ENCODE measurements around the gene KLHDC8A.
A peak's percentile ranks its signal among the peaks of the same experiment; 100 is the strongest.

Gene KLHDC8A

DNA sequence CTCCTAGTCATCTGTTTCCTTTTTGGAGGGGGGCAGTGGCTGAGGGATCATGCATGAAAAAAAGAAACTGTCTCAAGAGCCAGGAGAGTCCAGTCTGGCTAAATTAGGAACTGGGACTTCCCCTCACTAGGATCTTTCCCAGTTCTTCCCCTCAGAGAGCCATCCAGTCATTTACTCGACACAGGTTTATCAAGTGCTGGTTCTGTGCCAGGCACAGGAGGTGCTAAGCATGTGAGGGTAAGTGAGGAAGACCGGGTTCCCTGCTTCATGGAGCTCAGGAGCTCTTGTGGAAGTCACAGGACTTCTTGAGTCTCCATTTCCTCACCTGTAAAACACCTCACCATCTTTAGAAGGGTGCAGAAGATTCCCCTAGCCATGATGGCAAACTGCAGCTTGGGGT lies 26.6 kb downstream of the KLHDC8A start:
- in situ Hi-C loops (cut with MboI; ENCODE audit: low sequenced_read_pairs, unreplicated experiment): no loop called here
- TF ChIP-seq, protein P1, sequence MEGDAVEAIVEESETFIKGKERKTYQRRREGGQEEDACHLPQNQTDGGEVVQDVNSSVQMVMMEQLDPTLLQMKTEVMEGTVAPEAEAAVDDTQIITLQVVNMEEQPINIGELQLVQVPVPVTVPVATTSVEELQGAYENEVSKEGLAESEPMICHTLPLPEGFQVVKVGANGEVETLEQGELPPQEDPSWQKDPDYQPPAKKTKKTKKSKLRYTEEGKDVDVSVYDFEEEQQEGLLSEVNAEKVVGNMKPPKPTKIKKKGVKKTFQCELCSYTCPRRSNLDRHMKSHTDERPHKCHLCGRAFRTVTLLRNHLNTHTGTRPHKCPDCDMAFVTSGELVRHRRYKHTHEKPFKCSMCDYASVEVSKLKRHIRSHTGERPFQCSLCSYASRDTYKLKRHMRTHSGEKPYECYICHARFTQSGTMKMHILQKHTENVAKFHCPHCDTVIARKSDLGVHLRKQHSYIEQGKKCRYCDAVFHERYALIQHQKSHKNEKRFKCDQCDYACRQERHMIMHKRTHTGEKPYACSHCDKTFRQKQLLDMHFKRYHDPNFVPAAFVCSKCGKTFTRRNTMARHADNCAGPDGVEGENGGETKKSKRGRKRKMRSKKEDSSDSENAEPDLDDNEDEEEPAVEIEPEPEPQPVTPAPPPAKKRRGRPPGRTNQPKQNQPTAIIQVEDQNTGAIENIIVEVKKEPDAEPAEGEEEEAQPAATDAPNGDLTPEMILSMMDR (IDR thresholded peaks at IDR 0.05; ENCODE audit: borderline replicate concordance, control extremely low read depth, extremely low read depth, insufficient read depth, missing control alignments): no peak

DNA sequence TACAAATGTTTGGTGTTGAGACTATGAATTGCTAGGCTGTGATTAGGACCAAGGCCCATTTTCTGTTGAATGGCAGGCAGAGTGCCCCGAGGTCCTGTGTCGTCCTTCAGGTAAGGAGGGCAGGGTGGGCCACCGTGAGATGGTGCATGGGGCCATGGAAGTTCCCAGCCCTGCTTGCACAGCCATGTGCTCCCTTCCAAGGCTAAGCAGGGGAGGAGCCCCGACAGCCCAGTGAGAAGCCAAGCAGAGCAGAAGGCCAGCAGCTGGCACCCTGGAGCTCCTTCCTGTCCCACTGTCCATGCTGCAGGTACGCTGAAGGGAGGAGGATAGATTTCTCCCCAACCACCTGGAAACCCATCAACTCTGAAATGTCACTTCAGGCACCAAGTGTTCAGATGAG lies 27.0 kb downstream of the KLHDC8A start:
- TF ChIP-seq, protein P1 (IDR thresholded peaks at IDR 0.05; ENCODE audit: borderline replicate concordance, control extremely low read depth, extremely low read depth, insufficient read depth, missing control alignments): no peak
- DNase-seq (ENCODE audit: low spot score): no peak
- in situ Hi-C loops (cut with MboI; ENCODE audit: low sequenced_read_pairs, unreplicated experiment): no loop called here

More for the DNA sequence above, 26.6 kb downstream of the KLHDC8A start:
- no peak for DNase-seq (ENCODE audit: low spot score)

DNA sequence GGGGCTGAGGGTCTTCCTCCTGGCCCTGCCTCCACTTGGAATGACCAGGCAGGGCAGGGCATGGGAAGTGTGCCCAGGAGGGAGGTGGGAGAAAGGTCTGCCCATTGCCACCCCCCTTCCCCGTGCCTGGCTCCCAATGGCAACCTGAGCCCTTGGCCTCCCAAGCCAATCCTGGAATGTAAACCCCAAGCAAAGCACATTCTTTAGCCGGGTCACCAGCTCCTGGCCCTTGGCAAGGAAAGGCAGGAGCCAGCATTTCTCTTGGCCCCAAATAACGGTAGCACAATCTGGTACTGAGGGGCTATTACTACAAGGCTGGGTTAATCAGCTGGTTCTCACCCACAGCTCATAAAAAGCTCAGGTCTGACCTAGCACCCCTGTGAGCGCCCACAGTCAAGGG lies 28.2 kb downstream of the KLHDC8A start:
- no peak for DNase-seq (ENCODE audit: low spot score)
- TF ChIP-seq, protein P1 (IDR thresholded peaks at IDR 0.05; ENCODE audit: borderline replicate concordance, control extremely low read depth, extremely low read depth, insufficient read depth, missing control alignments): no peak
- in situ Hi-C loops (cut with MboI; ENCODE audit: low sequenced_read_pairs, unreplicated experiment): no loop called here

- in situ Hi-C loops (cut with MboI; ENCODE audit: low sequenced_read_pairs, unreplicated experiment): no loop called here
- no peak for DNase-seq (ENCODE audit: low spot score)
- TF ChIP-seq, protein P1 (IDR thresholded peaks at IDR 0.05; ENCODE audit: borderline replicate concordance, control extremely low read depth, extremely low read depth, insufficient read depth, missing control alignments): no peak
These were observed 29.8 kb downstream of the KLHDC8A start for GRCh38 chr1:205326812-205327466.

DNA sequence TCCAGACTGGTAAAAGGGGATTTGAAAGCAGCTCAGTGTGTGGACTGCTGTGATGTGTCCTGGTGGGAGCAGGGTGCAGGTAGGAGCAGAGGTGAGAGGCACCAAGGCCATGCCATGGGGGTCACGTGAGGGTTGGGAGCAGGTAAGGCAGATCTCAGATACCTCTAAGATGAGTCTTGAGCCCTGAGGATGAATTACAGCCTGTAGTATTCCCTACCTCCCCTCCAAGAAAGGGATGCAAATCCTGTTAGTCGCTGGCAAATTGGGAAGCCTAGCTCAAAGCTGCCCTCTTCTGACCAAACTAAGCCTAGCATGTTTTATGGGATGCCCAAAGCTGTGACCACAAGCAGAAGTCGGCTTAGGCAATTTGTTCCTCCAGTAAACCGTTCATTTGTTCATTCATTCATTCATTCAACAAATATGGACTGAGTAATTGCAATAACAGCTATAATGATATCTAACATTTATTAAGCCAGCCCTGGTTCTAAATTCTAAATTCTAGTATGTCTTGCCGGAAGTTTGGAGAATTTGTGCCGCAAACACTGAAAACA lies 31.3 kb downstream of the KLHDC8A start:
- peak; percentile 66 for DNase-seq (ENCODE audit: low spot score)
- in situ Hi-C loops (cut with MboI; ENCODE audit: low sequenced_read_pairs, unreplicated experiment): no loop called here
- TF ChIP-seq, protein P1 (IDR thresholded peaks at IDR 0.05; ENCODE audit: borderline replicate concordance, control extremely low read depth, extremely low read depth, insufficient read depth, missing control alignments): peak; percentile 56

- TF ChIP-seq, protein P1 (IDR thresholded peaks at IDR 0.05; ENCODE audit: borderline replicate concordance, control extremely low read depth, extremely low read depth, insufficient read depth, missing control alignments): no peak
- no peak for DNase-seq (ENCODE audit: low spot score)
- in situ Hi-C loops (cut with MboI; ENCODE audit: low sequenced_read_pairs, unreplicated experiment): loop anchor here (5.0 kb wide), 1 partner anchor 42 kb away; no protein-coding TSS in a partner anchor
These were observed 31.9 kb downstream of the KLHDC8A start for GRCh38 chr1:205324781-205325180.

All from GM13976 (cell line).